K562 (cell line): ENCODE measurements around the gene WDCP. TPM values are rescaled to one million over a fixed set of nuclear protein-coding genes. Genes with fewer than 3 reads are reported as not detected.

Experiments used
- CAMTA2 ChIP-seq: fragments of 250-450 bp; sonication (Bioruptor Pico); conservative IDR thresholded peaks from 2 replicates; pipeline ENCODE4 v1.5.1; 2022
- E2F3 ChIP-seq: fragments of 250-450 bp; sonication (Bioruptor Pico); IDR thresholded peaks from 2 replicates; pipeline ENCODE4 v1.4.0; 2020; ENCODE audit warnings: mild to moderate bottlenecking
- HDAC8 ChIP-seq: fragments of 450-650 bp; IDR thresholded peaks from 2 replicates; pipeline ENCODE4 v1.6.1; 2016; ENCODE audit warnings: mild to moderate bottlenecking, missing genetic modification characterization, moderate library complexity, missing compliant biosample characterization
- HLTF ChIP-seq: fragments of 450-650 bp; IDR thresholded peaks from 2 replicates; pipeline ENCODE4 v1.6.1; 2016
- HNRNPUL1 ChIP-seq: fragments of 200-400 bp; formaldehyde crosslinking; IDR thresholded peaks from 2 replicates; pipeline ENCODE4 v1.6.1; 2017; ENCODE audit warnings: low read length
- JUN ChIP-seq, 2 experiments: sonication (generic) in 1 of 2; formaldehyde crosslinking in 1 of 2; IDR thresholded peaks; 2 replicates each; pipeline versions ENCODE4 v1.6.1 to v1.8.0; 2012 to 2022; ENCODE audit warnings: borderline replicate concordance in 2 of 2, mild to moderate bottlenecking in 2 of 2, improper control_type of control experiment in 1 of 2, low read depth in 1 of 2, low read length in 1 of 2, missing genetic modification reagents in 1 of 2
- KAT8 ChIP-seq: fragments of 450-650 bp; IDR thresholded peaks from 2 replicates; pipeline ENCODE4 v1.6.1; 2016; ENCODE audit warnings: low read depth, mild to moderate bottlenecking
- MAFG ChIP-seq: fragments of 450-650 bp; conservative IDR thresholded peaks from 2 replicates; pipeline ENCODE4 v1.6.1; 2016; ENCODE audit warnings: missing genetic modification characterization, missing compliant biosample characterization
- MEF2A ChIP-seq: IDR thresholded peaks from 2 replicates; pipeline ENCODE4 v1.6.1; 2011; ENCODE audit warnings: low read depth, mild to moderate bottlenecking, low read length, moderate library complexity; ENCODE audit not compliant: control insufficient read depth
- NFE2L1 ChIP-seq: fragments of 450-650 bp; IDR thresholded peaks from 2 replicates; pipeline ENCODE4 v1.6.1; 2016; ENCODE audit warnings: missing genetic modification characterization, low read depth, mild to moderate bottlenecking, missing compliant biosample characterization, moderate library complexity, borderline replicate concordance
- NR1H2 ChIP-seq: sonication (generic); formaldehyde crosslinking; IDR thresholded peaks from 2 replicates; pipeline ENCODE4 v1.4.0; 2020; ENCODE audit warnings: mild to moderate bottlenecking, missing genetic modification reagents
- NRF1 ChIP-seq, 2 experiments: fragments of 450-650 bp; IDR thresholded peaks in 1 of 2; conservative IDR thresholded peaks in 1 of 2; 2 replicates each; pipeline ENCODE4 v1.6.1; 2014; ENCODE audit warnings: mild to moderate bottlenecking in 2 of 2
- PTTG1 ChIP-seq: fragments of 450-650 bp; IDR thresholded peaks from 2 replicates; pipeline ENCODE4 v1.6.1; 2016; ENCODE audit warnings: low read depth, mild to moderate bottlenecking, missing genetic modification characterization, missing compliant biosample characterization
- PYGO2 ChIP-seq: fragments of 450-650 bp; IDR thresholded peaks from 2 replicates; pipeline ENCODE4 v1.6.1; 2016; ENCODE audit warnings: mild to moderate bottlenecking, missing genetic modification characterization, moderate library complexity, missing compliant biosample characterization
- RUNX1 ChIP-seq: sonication (generic); IDR thresholded peaks from 2 replicates; pipeline ENCODE4 v1.6.1; 2016; ENCODE audit warnings: antibody characterized with exemption, low read depth
- TCF7 ChIP-seq: sonication (generic); IDR thresholded peaks from 2 replicates; pipeline ENCODE4 v1.6.1; 2016; ENCODE audit warnings: antibody characterized with exemption, borderline replicate concordance
- ZC3H11A ChIP-seq: IDR thresholded peaks from 2 replicates; pipeline ENCODE4 v1.6.1; 2012; ENCODE audit warnings: low read depth, low read length, improper control_type of control experiment
- ZNF175 ChIP-seq: fragments of 200-800 bp; sonication (Bioruptor generic); IDR thresholded peaks from 2 replicates; pipeline ENCODE4 v1.6.1; 2016; ENCODE audit warnings: low read depth, mild to moderate bottlenecking, missing genetic modification characterization, missing compliant biosample characterization
- ZNF586 ChIP-seq: fragments of 450-650 bp; formaldehyde crosslinking; conservative IDR thresholded peaks from 2 replicates; pipeline ENCODE4 v1.4.0; 2020; ENCODE audit warnings: mild to moderate bottlenecking, moderate library complexity
- polyA plus RNA-seq, 8 experiments: library from polyadenylated mRNA; depleted of rRNA in 4 of 8; stranded (reverse) in 5 of 8; unstranded in 3 of 8; fragments of >200 nt; fragmentation: Nextera tagmentation in 2 of 8; fragmentation: Illumina TruSeq in 1 of 8; extraction: Ambion mirVana in 2 of 8; extraction: Trizol in 1 of 8; gene quantifications; 2 replicates each; pipeline versions ENCODE4 v1.2.1 to v1.2.3, GENCODE V29; 2011 to 2014; ENCODE audit warnings: inconsistent platforms in 1 of 8, missing spikeins in 1 of 8
- total RNA-seq, 7 experiments: library from RNA; depleted of rRNA in 6 of 7; stranded (reverse); fragments of >200 nt in 6 of 7; fragmentation: Illumina TruSeq in 2 of 7; extraction: Trizol in 2 of 7; gene quantifications; 2 replicates each; pipeline versions ENCODE4 v1.2.1 to v1.2.3, GENCODE V29; 2011 to 2021; ENCODE audit warnings: low replicate concordance in 1 of 7
- TF ChIP-seq, protein P1 (sequence below): fragments of 450-650 bp; formaldehyde crosslinking; conservative IDR thresholded peaks from 2 replicates; pipeline ENCODE4 v1.4.0; 2022; ENCODE audit warnings: mild to moderate bottlenecking, missing genetic modification characterization
- TF ChIP-seq, protein P2 (sequence below): IDR thresholded peaks from 3 replicates; pipeline ENCODE4 v1.6.1; 2011; ENCODE audit warnings: borderline replicate concordance, mild to moderate bottlenecking; ENCODE audit not compliant: insufficient read length, insufficient read depth
- TF ChIP-seq, protein P3 (sequence below): fragments of 250-450 bp; sonication (Bioruptor Pico); IDR thresholded peaks from 2 replicates; pipeline ENCODE4 v1.4.0; 2020; ENCODE audit warnings: mild to moderate bottlenecking, moderate library complexity, borderline replicate concordance

WDCP gene
- total and polyA plus RNA-seq, 9 of the 15 experiments (the other 6 are each of a cell fraction or from before 2014, with no cell fraction given) = 10.1 to 41.4 (median 21.8) TPM

DNA sequence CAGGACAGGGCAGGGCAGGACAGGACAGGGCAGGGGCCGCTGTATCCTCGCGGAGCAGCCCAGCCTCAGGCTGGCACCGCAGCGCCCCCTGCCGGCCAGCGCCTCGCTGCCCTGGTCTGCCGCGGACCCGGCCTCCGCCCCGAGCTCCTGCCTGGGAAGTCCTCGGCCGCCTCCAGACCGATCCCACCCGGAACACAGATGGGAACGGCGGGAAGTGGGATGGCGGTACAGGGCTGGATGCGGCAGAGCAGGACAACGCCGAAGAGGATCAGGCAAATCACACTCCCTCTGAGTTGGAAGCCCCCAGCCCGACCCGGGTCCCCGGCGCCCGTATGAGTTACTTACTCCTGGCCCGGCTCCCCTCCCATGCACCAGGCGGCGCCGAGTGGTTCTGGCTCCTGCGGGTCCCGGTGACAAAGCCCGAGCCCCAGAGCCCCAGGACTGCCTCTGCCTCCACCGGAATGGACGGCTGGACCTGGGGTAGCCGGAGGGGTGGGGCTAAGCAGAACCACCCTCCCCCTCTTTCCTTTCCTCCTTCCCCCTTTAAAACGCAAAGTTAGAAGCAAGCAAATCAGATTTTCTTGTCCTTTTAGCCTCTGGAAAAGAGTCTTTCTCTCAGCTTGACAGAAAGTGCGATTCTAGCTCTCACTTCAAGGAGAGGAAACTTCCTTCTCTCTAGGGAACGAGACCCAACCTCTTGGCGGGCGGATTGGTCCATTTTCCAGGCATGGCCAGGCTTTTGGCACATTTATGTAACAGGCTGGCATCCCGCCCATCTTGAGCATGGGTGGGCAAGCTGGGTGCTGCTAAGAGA, 37.4 kb upstream of the WDCP start, which contains the start of gene TP53I3 (continued):
- TF ChIP-seq MAFG (tag) (no peak), ZNF586 (CRISPR knock-in tag) (no peak), MEF2A (no peak), JUN (IDR thresholded peaks at IDR 0.05; ENCODE audit: borderline replicate concordance, low read depth, low read length) (0 out of 2 replicates have a peak, but pooled peaks have one; percentile 48), JUN (CRISPR knock-in tag; IDR thresholded peaks at IDR 0.05; ENCODE audit: borderline replicate concordance) (0 out of 2 replicates have a peak, but pooled peaks have one; percentile 26), PTTG1 (tag) (no peak), RUNX1 (no peak), CAMTA2 (CRISPR knock-in tag) (no peak), KAT8 (no peak), NR1H2 (CRISPR knock-in tag) (no peak), NRF1 (conservative IDR thresholded peaks at IDR 0.05 in 1 of 2, IDR thresholded peaks at IDR 0.05 in 1 of 2) (no peak), E2F3 (CRISPR knock-in tag) (0 out of 2 replicates have a peak, but pooled peaks have one; percentile 10), ZC3H11A (no peak), ZNF175 (CRISPR knock-in tag) (no peak), TCF7 (no peak), PYGO2 (tag) (no peak), NFE2L1 (no peak), HLTF (peak; percentile 46), HNRNPUL1 (no peak), HDAC8 (tag) (peak; percentile 51; the same call in 1 of the 2 replicates)
- TF ChIP-seq, protein P1, sequence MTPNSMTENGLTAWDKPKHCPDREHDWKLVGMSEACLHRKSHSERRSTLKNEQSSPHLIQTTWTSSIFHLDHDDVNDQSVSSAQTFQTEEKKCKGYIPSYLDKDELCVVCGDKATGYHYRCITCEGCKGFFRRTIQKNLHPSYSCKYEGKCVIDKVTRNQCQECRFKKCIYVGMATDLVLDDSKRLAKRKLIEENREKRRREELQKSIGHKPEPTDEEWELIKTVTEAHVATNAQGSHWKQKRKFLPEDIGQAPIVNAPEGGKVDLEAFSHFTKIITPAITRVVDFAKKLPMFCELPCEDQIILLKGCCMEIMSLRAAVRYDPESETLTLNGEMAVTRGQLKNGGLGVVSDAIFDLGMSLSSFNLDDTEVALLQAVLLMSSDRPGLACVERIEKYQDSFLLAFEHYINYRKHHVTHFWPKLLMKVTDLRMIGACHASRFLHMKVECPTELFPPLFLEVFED (CRISPR knock-in tag) = no peak
- TF ChIP-seq, protein P2, sequence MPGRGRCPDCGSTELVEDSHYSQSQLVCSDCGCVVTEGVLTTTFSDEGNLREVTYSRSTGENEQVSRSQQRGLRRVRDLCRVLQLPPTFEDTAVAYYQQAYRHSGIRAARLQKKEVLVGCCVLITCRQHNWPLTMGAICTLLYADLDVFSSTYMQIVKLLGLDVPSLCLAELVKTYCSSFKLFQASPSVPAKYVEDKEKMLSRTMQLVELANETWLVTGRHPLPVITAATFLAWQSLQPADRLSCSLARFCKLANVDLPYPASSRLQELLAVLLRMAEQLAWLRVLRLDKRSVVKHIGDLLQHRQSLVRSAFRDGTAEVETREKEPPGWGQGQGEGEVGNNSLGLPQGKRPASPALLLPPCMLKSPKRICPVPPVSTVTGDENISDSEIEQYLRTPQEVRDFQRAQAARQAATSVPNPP = no peak
- TF ChIP-seq, protein P3, sequence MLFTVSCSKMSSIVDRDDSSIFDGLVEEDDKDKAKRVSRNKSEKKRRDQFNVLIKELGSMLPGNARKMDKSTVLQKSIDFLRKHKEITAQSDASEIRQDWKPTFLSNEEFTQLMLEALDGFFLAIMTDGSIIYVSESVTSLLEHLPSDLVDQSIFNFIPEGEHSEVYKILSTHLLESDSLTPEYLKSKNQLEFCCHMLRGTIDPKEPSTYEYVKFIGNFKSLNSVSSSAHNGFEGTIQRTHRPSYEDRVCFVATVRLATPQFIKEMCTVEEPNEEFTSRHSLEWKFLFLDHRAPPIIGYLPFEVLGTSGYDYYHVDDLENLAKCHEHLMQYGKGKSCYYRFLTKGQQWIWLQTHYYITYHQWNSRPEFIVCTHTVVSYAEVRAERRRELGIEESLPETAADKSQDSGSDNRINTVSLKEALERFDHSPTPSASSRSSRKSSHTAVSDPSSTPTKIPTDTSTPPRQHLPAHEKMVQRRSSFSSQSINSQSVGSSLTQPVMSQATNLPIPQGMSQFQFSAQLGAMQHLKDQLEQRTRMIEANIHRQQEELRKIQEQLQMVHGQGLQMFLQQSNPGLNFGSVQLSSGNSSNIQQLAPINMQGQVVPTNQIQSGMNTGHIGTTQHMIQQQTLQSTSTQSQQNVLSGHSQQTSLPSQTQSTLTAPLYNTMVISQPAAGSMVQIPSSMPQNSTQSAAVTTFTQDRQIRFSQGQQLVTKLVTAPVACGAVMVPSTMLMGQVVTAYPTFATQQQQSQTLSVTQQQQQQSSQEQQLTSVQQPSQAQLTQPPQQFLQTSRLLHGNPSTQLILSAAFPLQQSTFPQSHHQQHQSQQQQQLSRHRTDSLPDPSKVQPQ (CRISPR knock-in tag) = no peak
